Measurements from ENCODE around the gene CDC42SE2. TPM values are rescaled to one million over a fixed set of nuclear protein-coding genes. Genes with fewer than 3 reads are reported as not detected.

Gene CDC42SE2
- total RNA-seq, 4 donors from 2014 or later, result 71.8 to 118 (median 91.8) TPM

- H3K27ac ChIP-seq, result peak overlapping the region; percentile 6 to 54 (median 10)
- H3K36me3 ChIP-seq, result no peaks in the 10 kb centered on the region
- no peak for DNase-seq
- in situ Hi-C loops (cut with MboI; ENCODE audit: low pct_ligation_motif_present in 1 of 4, low pct_unique_long_range_greater_than_20kb in 1 of 4, low sequenced_read_pairs in 3 of 4), result no loop called here
- no peak overlapping the region for H3K4me3 ChIP-seq
- H3K9me3 ChIP-seq, result no peaks in the 10 kb centered on the region
- WGBS, 2 donors (ENCODE audit: low coverage in 1 of 2), result 75 to 88% methylated on average over 1 to 3 of the region's 3 CpGs
- no peaks in the 10 kb centered on the region for H3K27me3 ChIP-seq
- intact Hi-C loops (cut with DNase I; ENCODE audit: low total_unique reads), result no loop called here
- peaks cover 5 to 61% (median 23%) of the 10 kb centered on the region in 4 donors for H3K4me1 ChIP-seq
- TF ChIP-seq POLR2A (IDR thresholded peaks at IDR 0.05) (no peak), POLR2AphosphoS5 (IDR thresholded peaks at IDR 0.05) (no peak), EP300 (IDR thresholded peaks at IDR 0.05; ENCODE audit: low read depth) (no peak), CTCF (IDR thresholded peaks at IDR 0.05) (no peak)
Observed at GRCh38 chr5:131289738-131290137, 25.9 kb downstream of the CDC42SE2 start.

GRCh38 chr5:131296213-131296672 is 32.4 kb downstream of the CDC42SE2 start:
- 76% methylated on average over 2 of the region's 2 CpGs; no CpG with 5 or more reads in 1 of the 2 donors for WGBS, 2 donors (ENCODE audit: low coverage in 1 of 2)
- H3K27me3 ChIP-seq, result no peaks in the 10 kb centered on the region
- no peaks in the 10 kb centered on the region for H3K36me3 ChIP-seq
- H3K4me3 ChIP-seq, result no peak overlapping the region
- intact Hi-C loops (cut with DNase I; ENCODE audit: low total_unique reads) (no loop called here), in situ Hi-C loops (cut with MboI; ENCODE audit: low pct_ligation_motif_present in 1 of 4, low pct_unique_long_range_greater_than_20kb in 1 of 4, low sequenced_read_pairs in 3 of 4) (no loop called here)
- no peaks in the 10 kb centered on the region for H3K9me3 ChIP-seq
- H3K27ac ChIP-seq, result no peak overlapping the region
- TF ChIP-seq POLR2AphosphoS5 (IDR thresholded peaks at IDR 0.05) (no peak), POLR2A (IDR thresholded peaks at IDR 0.05) (no peak), EP300 (IDR thresholded peaks at IDR 0.05; ENCODE audit: low read depth) (no peak), CTCF (IDR thresholded peaks at IDR 0.05) (no peak)
- peaks cover 0 to 10% (median 3%) of the 10 kb centered on the region in 4 donors for H3K4me1 ChIP-seq
- no peak for DNase-seq

- WGBS, 2 donors (ENCODE audit: low coverage in 1 of 2), result 84 to 91% methylated on average over 5 of the region's 5 CpGs
Observed at GRCh38 chr5:131297886-131298285, 34.0 kb downstream of the CDC42SE2 start.

GRCh38 chr5:131299465-131299864 is 35.6 kb downstream of the CDC42SE2 start:
- TF ChIP-seq POLR2A (IDR thresholded peaks at IDR 0.05), result no peak
- TF ChIP-seq POLR2AphosphoS5 (IDR thresholded peaks at IDR 0.05), result no peak
- no peak for TF ChIP-seq CTCF (IDR thresholded peaks at IDR 0.05)
- no peak for TF ChIP-seq EP300 (IDR thresholded peaks at IDR 0.05; ENCODE audit: low read depth)
- WGBS, 2 donors (ENCODE audit: low coverage in 1 of 2), result 92 to 100% methylated on average over 1 to 3 of the region's 3 CpGs
- in situ Hi-C loops (cut with MboI; ENCODE audit: low pct_ligation_motif_present in 1 of 4, low pct_unique_long_range_greater_than_20kb in 1 of 4, low sequenced_read_pairs in 3 of 4), result no loop called here

More at GRCh38 chr5:131297886-131298285, 34.0 kb downstream of the CDC42SE2 start:
- intact Hi-C loops (cut with DNase I; ENCODE audit: low total_unique reads) (no loop called here), in situ Hi-C loops (cut with MboI; ENCODE audit: low pct_ligation_motif_present in 1 of 4, low pct_unique_long_range_greater_than_20kb in 1 of 4, low sequenced_read_pairs in 3 of 4) (no loop called here)
- H3K9me3 ChIP-seq, result no peaks in the 10 kb centered on the region
- no peak for DNase-seq
- no peak overlapping the region for H3K27ac ChIP-seq
- H3K4me3 ChIP-seq, result no peak overlapping the region
- H3K27me3 ChIP-seq, result no peaks in the 10 kb centered on the region
- H3K36me3 ChIP-seq, result no peaks in the 10 kb centered on the region
- TF ChIP-seq POLR2AphosphoS5 (IDR thresholded peaks at IDR 0.05) (no peak), POLR2A (IDR thresholded peaks at IDR 0.05) (no peak)
- peaks cover 0 to 16% (median 3%) of the 10 kb centered on the region in 4 donors for H3K4me1 ChIP-seq

GRCh38 chr5:131302506-131302905 is 38.7 kb downstream of the CDC42SE2 start:
- no peak for DNase-seq
- Histone ChIP-seq H3K4me3 (no peak overlapping the region), H3K36me3 (no peaks in the 10 kb centered on the region), H3K27me3 (no peaks in the 10 kb centered on the region), H3K27ac (no peak overlapping the region), H3K9me3 (no peaks in the 10 kb centered on the region), H3K4me1 (peaks cover 0 to 28% (median 1%) of the 10 kb centered on the region in 4 donors)
- intact Hi-C loops (cut with DNase I; ENCODE audit: low total_unique reads), result no loop called here
- 60 to 75% methylated on average over 6 of the region's 6 CpGs for WGBS, 2 donors (ENCODE audit: low coverage in 1 of 2)
- no peak for TF ChIP-seq EP300 (IDR thresholded peaks at IDR 0.05; ENCODE audit: low read depth)
- TF ChIP-seq POLR2A (IDR thresholded peaks at IDR 0.05), result no peak
- no peak for TF ChIP-seq POLR2AphosphoS5 (IDR thresholded peaks at IDR 0.05)
- TF ChIP-seq CTCF (IDR thresholded peaks at IDR 0.05), result no peak
- in situ Hi-C loops (cut with MboI; ENCODE audit: low pct_ligation_motif_present in 1 of 4, low pct_unique_long_range_greater_than_20kb in 1 of 4, low sequenced_read_pairs in 3 of 4), result no loop called here

More at GRCh38 chr5:131299465-131299864, 35.6 kb downstream of the CDC42SE2 start:
- intact Hi-C loops (cut with DNase I; ENCODE audit: low total_unique reads), result no loop called here
- peaks cover 0 to 20% (median 1%) of the 10 kb centered on the region in 4 donors for H3K4me1 ChIP-seq
- no peaks in the 10 kb centered on the region for H3K27me3 ChIP-seq
- H3K27ac ChIP-seq, result no peak overlapping the region
- DNase-seq, result no peak
- no peaks in the 10 kb centered on the region for H3K9me3 ChIP-seq
- H3K4me3 ChIP-seq, result no peak overlapping the region
- no peaks in the 10 kb centered on the region for H3K36me3 ChIP-seq
